IPS-11a (cell line): ENCODE data around the gene KRTAP5-9.
"Not testable (repeated sequence)": the region's sequence is repeated elsewhere in the genome, so short reads cannot be mapped to it uniquely, and the experiment has no call there.

Experiments used
- H3K4me3 ChIP-seq: one replicate; pipeline ENCODE4 v1.5.1; 2013; ENCODE audit warnings: low read depth, low read length, control low read depth

KRTAP5-9 gene

DNA sequence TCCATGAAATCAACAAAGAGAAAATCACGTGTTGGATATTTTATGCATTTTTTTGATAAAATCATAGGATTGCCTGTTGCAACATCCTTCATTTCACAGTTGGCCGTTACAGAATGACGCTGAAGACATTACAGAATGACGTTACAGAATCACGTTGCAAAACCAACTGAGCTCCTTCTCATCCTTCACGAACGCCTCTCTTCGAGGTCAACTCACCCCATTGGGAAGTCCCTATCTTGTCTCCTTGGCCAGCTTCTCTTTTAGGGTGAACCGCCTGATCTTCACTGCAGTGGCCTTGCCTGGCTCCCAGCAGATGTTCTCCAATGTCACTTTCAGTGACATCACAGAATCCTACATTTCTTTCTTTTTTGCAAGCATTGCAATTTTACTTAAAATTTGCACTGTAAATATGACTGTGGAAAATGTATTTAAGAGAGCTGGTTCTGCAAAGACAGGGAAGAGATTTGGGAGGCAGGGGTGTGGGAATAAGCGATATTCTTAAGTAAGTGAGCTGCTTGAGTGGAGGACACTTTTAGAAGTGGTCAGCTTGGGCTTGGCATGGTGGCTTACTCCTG, 16.1 kb upstream of the KRTAP5-9 start:
- H3K4me3 ChIP-seq, result no peak overlapping the region

DNA sequence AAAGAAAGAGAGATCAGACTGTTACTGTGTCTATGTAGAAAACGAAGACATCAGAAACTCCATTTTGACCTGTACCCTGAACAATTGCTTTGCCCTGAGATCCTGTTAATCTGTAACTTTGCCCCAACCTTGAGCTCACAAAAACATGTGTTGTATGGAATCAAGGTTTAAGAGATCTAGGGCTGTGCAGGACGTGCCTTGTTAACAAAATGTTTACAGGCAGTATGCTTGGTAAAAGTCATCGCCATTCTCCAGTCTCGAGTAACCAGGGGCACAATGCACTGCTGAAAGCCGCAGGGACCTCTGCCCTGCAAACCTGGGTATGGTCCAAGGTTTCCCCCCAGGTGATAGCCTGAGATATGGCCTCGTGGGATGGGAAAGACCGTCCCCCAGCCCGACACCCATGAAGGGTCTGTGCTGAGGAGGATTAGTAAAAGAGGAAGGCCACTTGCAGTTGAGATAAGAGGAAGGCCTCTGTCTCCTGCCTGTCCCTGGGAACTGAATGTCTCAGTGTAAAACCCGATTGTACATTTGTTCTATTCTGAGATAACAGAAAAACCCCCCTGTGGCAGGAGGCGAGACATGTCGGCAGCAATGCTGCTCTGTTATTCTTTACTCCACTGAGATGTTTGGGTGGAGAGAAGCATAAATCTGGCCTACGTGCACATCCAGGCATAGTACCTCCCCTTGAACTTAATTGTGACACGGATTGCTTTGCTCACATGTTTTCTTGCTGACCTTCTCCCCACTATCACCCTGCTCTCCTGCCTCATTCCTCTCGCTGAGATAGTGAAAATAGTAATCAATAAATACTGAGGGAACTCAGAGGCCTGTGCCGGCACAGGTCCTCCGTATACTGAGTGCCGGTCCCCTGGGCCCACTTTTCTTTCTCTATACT, 13.3 kb upstream of the KRTAP5-9 start:
- not testable (repeated sequence) for H3K4me3 ChIP-seq

- H3K4me3 ChIP-seq, result no peak overlapping the region
These were observed 12.4 kb upstream of the KRTAP5-9 start for GRCh38 chr11:71535825-71536224.

DNA sequence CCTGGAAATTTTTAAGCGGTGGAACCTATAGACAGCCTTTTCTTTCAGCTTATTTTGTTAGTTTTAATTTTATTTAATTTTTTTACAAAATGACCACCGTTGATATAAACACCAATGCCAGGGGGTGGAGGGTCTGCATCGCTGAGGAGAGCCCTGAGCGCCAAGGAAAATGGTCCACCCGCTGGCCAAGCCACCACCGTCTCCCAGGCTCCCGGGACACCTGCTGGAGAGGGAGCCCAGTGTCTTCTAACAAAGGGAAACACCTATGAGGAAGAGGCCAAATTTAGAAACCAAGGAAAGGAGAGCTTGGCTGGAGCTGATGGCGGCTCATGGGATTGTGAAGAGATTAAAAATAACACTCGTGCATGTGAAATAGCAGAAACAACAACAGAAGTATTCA, 10.7 kb upstream of the KRTAP5-9 start:
- no peak overlapping the region for H3K4me3 ChIP-seq

DNA sequence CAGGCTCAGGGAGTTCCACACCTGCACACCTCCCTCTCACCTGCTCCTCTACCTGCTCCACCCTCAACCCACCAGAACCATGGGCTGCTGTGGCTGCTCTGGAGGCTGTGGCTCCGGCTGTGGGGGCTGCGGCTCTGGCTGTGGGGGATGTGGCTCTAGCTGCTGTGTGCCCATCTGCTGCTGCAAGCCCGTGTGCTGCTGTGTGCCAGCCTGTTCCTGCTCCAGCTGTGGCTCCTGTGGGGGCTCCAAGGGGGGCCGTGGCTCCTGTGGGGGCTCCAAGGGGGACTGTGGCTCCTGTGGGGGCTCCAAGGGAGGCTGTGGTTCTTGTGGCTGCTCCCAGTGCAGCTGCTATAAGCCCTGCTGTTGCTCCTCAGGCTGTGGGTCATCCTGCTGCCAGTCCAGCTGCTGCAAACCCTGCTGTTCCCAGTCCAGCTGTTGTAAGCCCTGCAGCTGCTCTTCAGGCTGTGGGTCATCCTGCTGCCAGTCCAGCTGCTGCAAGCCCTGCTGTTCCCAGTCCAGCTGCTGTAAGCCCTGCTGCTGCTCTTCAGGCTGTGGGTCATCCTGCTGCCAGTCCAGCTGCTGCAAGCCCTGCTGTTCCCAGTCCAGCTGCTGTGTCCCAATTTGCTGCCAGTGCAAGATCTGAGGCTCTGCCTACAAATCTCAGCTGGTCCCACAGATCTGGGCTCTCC, 10.1 kb upstream of the KRTAP5-9 start, which contains the start of gene KRTAP5-8:
KRTAP5-8 (plus strand) TSS at position 49 of the 689 bp plus-strand sequence; CDS start at position 80, 31 bp downstream.
- not testable (repeated sequence) for H3K4me3 ChIP-seq

DNA sequence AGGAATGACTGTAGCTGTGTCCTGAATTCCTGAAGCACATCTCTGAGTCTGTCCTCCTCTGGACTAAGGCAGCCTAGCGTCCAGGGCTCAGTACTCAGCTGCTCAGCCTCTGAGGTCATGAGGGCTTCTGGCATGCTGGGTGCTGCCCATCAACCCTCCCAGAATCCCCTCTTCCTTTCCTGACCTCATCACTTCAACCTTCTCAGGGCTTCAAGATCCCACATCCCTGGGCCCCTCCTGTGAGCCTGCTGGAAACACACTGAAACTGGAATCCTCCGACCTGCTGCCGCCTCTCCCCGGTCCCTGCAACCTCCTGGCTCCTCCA, 9.6 kb upstream of the KRTAP5-9 start:
- H3K4me3 ChIP-seq, result no peak overlapping the region

DNA sequence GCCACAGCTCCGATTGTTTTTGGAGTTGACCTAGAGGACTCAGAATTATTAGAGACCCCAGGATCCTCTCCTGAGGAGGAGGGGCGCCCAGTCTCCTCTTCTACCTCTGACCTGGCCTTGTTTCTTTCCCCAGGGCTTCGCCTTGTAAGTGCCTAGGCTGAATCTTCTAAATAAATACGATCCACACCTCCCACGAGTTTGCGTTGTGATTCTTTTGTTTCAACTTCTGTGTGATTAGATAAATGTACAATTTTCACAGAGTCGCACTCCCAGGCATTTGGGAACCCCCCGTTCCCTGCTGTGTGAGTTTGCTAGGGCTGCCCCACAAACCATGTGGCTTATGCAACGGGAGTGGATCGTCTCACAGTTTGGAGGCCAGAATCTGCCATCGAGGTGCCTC, 9.2 kb upstream of the KRTAP5-9 start:
- H3K4me3 ChIP-seq, result no peak overlapping the region

DNA sequence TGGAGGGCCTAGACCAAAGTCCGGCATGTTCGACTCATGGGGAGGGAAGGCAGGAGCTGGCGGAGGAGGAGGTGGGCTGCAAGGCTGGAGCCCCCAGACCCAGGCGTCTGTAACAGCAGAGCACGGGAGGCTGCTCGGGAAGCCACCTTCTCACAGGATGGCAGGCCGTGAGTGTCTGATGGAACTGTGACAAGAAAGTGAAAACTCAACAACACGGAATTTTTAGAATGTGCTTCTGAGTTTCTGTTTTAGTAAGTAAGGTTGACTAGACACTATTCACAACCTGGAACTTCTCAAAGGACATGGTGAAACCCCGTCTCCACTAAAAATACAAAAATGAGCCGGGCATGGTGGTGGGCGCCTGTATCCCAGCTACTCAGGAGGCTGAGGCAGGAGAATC, 8.2 kb upstream of the KRTAP5-9 start:
- H3K4me3 ChIP-seq, result not testable (repeated sequence)

GRCh38 chr11:71540521-71541304, 7.5 kb upstream of the KRTAP5-9 start:
- H3K4me3 ChIP-seq, result not testable (repeated sequence)

- no peak overlapping the region for H3K4me3 ChIP-seq
These were observed 5.8 kb upstream of the KRTAP5-9 start for GRCh38 chr11:71542382-71542781.

- no peak overlapping the region for H3K4me3 ChIP-seq
These were observed 5.1 kb upstream of the KRTAP5-9 start for GRCh38 chr11:71542879-71543777.

DNA sequence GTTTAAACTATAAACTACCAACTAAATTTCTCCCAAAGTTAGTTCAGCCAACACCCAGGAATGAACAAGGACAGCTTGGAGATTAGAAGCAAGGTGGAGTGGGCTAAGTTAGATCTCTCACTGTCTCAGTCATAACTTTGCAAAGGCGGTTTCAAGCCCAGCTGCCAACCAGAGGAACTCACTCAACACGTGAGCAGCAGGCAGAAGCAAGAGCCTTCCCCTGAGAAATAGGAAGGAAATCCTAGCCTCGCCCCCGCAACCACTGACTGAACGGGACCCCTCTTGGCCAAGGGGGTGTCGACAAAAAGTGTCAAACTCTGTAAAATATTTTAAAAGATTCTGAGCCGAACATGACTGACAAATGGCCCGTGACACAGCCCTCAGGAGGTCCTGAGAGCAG, 4.4 kb upstream of the KRTAP5-9 start:
- no peak overlapping the region for H3K4me3 ChIP-seq

GRCh38 chr11:71544525-71545214, 3.5 kb upstream of the KRTAP5-9 start:
- H3K4me3 ChIP-seq, result no peak overlapping the region

GRCh38 chr11:71545405-71545966, 2.7 kb upstream of the KRTAP5-9 start:
- no peak overlapping the region for H3K4me3 ChIP-seq

- no peak overlapping the region for H3K4me3 ChIP-seq
These were observed 514 bp downstream of the KRTAP5-9 start for GRCh38 chr11:71548716-71549151.

DNA sequence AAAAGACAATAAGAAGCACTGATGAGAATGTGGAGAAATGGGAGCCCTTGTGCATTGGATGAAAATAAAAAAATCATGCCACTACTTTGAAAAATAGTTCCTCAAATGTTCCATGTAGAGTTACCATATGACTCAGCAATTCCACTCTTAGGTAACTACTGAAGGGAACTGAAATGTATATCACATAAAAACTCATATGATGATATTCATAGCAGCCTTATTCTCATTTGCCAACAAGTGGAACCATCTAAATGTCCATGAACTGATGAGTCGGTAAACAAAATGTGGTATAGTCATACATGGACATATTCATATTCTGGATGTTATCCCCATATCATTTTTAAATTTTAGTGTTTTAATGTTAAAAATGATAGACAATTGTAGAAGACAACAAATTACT, 3.5 kb downstream of the KRTAP5-9 start:
- no peak overlapping the region for H3K4me3 ChIP-seq

DNA sequence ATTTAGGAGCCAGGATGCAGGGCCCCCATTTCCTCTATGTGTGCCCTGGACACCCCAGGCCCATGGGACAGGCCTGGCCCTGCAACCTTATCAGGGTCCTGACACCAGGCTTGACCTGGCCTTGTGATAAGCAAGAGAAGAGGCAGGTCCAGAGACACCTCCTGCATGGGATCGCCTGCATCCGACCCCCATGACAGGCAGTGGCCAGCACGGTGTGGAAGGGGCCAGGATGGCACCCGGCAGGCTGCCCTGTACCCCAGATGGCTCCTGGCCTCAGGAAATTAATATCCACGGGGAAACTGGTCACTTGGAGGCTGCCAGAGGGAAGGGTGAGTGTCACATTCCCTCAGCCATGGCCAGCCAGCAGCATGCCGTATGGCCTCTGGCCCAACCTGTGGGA, 6.8 kb downstream of the KRTAP5-9 start:
- no peak overlapping the region for H3K4me3 ChIP-seq

- no peak overlapping the region for H3K4me3 ChIP-seq
These were observed 7.3 kb downstream of the KRTAP5-9 start for GRCh38 chr11:71555508-71555907.

DNA sequence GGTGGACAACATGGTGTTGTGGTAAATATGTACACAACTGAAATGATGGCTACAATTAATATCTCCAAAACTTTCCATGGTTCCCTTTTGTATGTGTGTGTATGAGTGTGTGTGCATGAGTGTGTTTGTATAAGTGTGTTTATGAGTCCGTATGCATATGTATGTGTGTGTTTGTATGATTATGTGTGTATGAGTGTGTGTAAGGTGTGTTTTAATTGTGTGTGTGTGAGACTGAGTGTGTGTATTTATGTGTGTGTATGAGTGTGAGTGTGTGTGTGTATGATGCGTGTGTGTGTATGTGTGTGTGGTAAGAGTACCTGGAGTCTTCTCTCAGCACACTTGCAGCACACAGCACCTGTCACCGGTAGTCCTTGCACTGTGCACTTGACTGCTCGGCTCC, 7.8 kb downstream of the KRTAP5-9 start:
- no peak overlapping the region for H3K4me3 ChIP-seq
